NCI-H345 treated with DMSO at 0.1 percent for 48 hours (cell line): ENCODE data around the gene AAK1.

Source experiments
- DNase-seq: peaks from one replicate; lab custom pipeline; 2025; ENCODE audit not compliant: unreplicated experiment; lab: John Stamatoyannopoulos, UW

Gene AAK1

GRCh38 chr2:69603146-69603743, 40.3 kb downstream of the AAK1 start:
- no peak for DNase-seq

- DNase-seq: no peak
Observed at GRCh38 chr2:69601179-69601612, 42.3 kb downstream of the AAK1 start.

GRCh38 chr2:69600425-69600824, 43.1 kb downstream of the AAK1 start:
- DNase-seq: no peak

- DNase-seq: no peak
Observed at GRCh38 chr2:69597843-69598610, 45.5 kb downstream of the AAK1 start.

- DNase-seq: no peak
Observed at GRCh38 chr2:69597105-69597504, 46.4 kb downstream of the AAK1 start.

- no peak for DNase-seq
Observed at GRCh38 chr2:69594341-69594740, 49.2 kb downstream of the AAK1 start.

GRCh38 chr2:69592511-69592910, 51.0 kb downstream of the AAK1 start:
- no peak for DNase-seq

GRCh38 chr2:69589973-69590652, 53.4 kb downstream of the AAK1 start:
- no peak for DNase-seq

GRCh38 chr2:69588945-69589344, 54.6 kb downstream of the AAK1 start:
- no peak for DNase-seq

- DNase-seq: no peak
Observed at GRCh38 chr2:69588403-69588802, 55.1 kb downstream of the AAK1 start.

- DNase-seq: no peak
Observed at GRCh38 chr2:69585855-69586555, 57.5 kb downstream of the AAK1 start.

GRCh38 chr2:69584127-69584889, 59.2 kb downstream of the AAK1 start:
- no peak for DNase-seq

GRCh38 chr2:69583321-69583833, 60.2 kb downstream of the AAK1 start:
- DNase-seq: no peak

GRCh38 chr2:69582582-69583176, 60.9 kb downstream of the AAK1 start:
- no peak for DNase-seq

GRCh38 chr2:69581774-69582581, 61.6 kb downstream of the AAK1 start:
- no peak for DNase-seq

- no peak for DNase-seq
Observed at GRCh38 chr2:69580486-69580885, 63.1 kb downstream of the AAK1 start.

- no peak for DNase-seq
Observed at GRCh38 chr2:69579536-69579935, 64.0 kb downstream of the AAK1 start.

GRCh38 chr2:69578198-69578540, 65.4 kb downstream of the AAK1 start:
- DNase-seq: no peak

GRCh38 chr2:69577467-69578197, 65.9 kb downstream of the AAK1 start:
- no peak for DNase-seq
